ENCODE measurements around the gene ARSA. TPM values are rescaled to one million over a fixed set of nuclear protein-coding genes. Genes with fewer than 3 reads are reported as not detected.

Gene ARSA
- total RNA-seq, 120 experiments from 2014 or later, result 32.1 to 72.7 (median 48.0) TPM

Other genes starting within 250 kb of the ARSA start
- 100 to 1,000 TPM; 163 to 302 (median 210) TPM for gene SBF1, start 153.1 kb downstream of the ARSA start, total RNA-seq
- gene ADM2, start 146.6 kb downstream of the ARSA start, total RNA-seq, result 1 to 10 TPM in 1 of 120 experiments, under 1 TPM in 16, not detected in 103; 0.11 to 1.2 (median 0.16) TPM
- gene MIOX, start 141.3 kb downstream of the ARSA start, total RNA-seq, result under 1 TPM in 1 of 120 experiments, not detected in 119; 0.46 TPM
- 10 to 100 TPM; 32.4 to 63.2 (median 43.6) TPM for gene LMF2, start 120.5 kb downstream of the ARSA start, total RNA-seq
- 10 to 100 TPM; 47.2 to 83.2 (median 61.5) TPM for gene NCAPH2, start 119.9 kb downstream of the ARSA start, total RNA-seq
- gene SCO2, start 102.6 kb downstream of the ARSA start, total RNA-seq, result 10 to 100 TPM in 4 of 120 experiments, 1 to 10 TPM in 45, under 1 TPM in 4, not detected in 67; 0.59 to 11.9 (median 2.8) TPM
- 10 to 100 TPM in 50 of 120 experiments, 1 to 10 TPM in 70; 1.4 to 47.4 (median 7.6) TPM for gene TYMP, start 98.1 kb downstream of the ARSA start, total RNA-seq
- under 1 TPM in 40 of 120 experiments, not detected in 80; 0.13 to 0.68 (median 0.21) TPM for gene KLHDC7B, start 82.3 kb downstream of the ARSA start, total RNA-seq
- 1 to 10 TPM in 14 of 120 experiments, not detected in 106; 1.4 to 6.0 (median 2.0) TPM for gene SYCE3, start 65.2 kb downstream of the ARSA start, total RNA-seq
- 10 to 100 TPM; 16.1 to 79.3 (median 36.8) TPM for gene CPT1B, start 49.7 kb downstream of the ARSA start, total RNA-seq
- 100 to 1,000 TPM in 1 of 120 experiments, 10 to 100 TPM in 119; 36.7 to 115 (median 63.9) TPM for gene CHKB, start 45.3 kb downstream of the ARSA start, total RNA-seq
- 100 to 1,000 TPM in 119 of 120 experiments, 10 to 100 TPM in 1; 82.8 to 271 (median 217) TPM for gene MAPK8IP2, start 27.4 kb downstream of the ARSA start, total RNA-seq
- gene SHANK3, start 44.7 kb upstream of the ARSA start, total RNA-seq, result 100 to 1,000 TPM in 90 of 120 experiments, 10 to 100 TPM in 30; 42.8 to 197 (median 115) TPM
- 1 to 10 TPM in 55 of 120 experiments, under 1 TPM in 41, not detected in 24; 0.33 to 2.9 (median 1.1) TPM for gene ACR, start 110.1 kb upstream of the ARSA start, total RNA-seq
- gene RABL2B, start 155.5 kb upstream of the ARSA start, total RNA-seq, result 10 to 100 TPM; 40.2 to 93.2 (median 62.7) TPM